ENCODE measurements around the gene FSHR.

The FSHR gene

DNA sequence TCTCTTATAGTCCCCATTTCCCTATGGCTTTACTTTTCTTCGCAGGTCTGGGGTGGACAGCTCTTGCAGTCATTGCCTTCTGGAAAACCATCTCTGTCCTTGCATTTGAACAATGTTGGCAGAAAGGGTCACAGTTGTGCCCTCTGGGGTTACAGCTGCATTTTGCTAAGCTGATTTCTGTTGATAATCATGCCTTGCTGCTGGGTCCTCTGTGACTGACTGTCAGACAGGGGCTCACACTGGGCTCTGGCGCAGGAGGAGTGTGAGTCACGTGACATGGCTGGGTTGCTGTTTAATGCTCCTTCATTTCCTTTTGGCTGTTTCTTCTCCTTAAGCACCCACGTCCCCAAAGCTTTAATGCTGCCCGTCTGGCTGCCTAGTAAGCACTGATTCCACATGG, 202.2 kb downstream of the FSHR start:
- DNase-seq, result no peak

DNA sequence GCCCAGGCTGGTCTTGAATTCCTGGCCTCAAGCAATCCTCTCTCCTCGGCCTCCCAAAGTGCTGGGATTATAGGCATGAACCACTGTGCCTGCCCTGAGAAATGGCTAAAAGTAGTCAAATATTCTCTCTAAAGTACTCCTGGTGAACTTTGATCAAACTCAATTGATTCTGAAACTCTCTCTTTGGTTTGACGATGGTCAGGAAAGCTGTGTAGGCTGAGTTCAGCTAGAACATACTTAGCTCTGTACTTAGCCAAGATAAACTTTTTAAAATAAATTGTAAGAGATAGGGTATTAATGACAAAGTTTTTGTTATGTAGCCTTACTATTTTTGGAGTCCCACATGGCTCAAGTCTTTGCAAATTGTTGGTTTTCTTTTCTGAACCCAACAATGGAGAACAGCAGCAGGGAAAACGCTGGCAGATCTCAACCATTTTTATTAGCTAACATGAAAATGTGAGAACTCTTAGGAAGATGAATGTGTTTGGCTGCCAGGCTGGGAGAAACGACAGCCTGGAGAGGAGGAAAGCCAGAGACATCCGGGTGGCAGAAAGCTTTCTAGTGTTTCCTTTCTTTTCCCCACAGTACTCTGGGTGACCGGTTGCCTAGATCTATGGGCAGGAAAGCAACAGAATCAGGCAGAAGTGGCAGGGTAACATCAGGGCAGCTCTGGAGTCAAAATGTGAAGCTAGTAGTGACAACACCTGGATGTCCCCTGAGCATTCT, 205.8 kb downstream of the FSHR start:
- no peak for DNase-seq

DNA sequence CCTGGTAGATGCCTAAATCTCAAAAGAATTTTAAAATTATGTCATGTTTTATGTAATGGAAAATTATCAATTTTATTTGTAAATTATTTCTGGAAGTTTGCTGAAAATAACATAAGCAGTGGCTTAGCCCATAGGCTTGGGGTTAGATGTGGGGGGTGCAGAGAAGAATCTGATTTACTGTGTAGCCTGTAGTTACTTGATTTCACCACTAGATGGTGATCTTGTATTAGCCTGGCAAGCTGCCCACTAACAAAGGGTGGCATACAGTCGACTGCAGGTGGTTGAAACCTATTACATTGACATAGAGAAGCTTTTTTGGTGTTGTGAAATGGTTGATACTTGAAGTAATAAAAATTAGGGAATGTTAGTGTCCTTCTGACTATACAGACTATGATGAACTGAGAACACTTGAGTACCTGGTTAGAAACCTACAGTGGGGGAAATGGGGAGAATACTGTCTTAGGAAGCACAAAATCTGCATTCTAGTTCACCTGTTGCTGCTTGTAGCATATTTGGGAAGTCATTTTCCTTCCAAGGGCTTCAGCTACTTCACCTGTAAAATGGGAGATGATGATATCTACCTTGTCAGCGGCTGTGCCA, 207.8 kb downstream of the FSHR start:
- peak; percentile 30 to 73 (median 52) for DNase-seq

DNA sequence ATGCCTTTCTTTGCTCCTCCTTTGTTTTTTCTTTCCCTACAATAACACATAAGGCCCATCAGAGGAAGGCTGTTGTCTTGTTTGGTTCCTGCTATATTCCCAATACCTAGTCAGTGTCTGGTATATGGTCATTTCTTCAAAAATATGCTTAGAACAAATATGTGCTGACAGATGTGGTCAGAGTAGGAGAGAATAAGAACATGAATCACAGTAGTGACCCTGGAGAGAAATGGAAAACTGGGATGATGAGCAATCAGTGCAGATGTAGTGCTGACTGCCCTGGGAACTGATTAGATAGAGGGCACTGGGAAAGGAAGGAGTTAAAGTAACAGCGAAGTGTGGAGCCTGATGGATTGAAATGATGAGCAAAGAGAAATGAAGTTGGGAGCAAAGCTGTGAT, 209.4 kb downstream of the FSHR start:
- no peak for DNase-seq

DNA sequence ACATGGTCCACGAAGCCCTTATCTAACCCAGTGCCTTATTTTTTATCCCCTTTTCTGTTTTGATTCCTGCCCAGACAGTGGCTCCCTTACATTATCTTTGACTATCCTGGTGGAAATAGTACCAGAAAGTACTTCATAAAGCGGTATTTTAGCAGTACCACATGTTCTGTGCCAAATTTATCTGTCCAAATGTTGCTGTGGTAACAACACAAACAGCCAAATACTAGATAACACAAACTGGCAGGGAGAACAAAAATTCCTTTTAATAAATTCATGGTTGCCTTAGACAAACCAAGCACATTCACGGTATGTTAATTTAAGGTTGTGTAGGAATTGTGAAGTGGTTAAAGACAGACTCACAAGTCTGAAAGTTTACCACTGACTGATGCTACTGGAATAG, 210.9 kb downstream of the FSHR start:
- no peak for DNase-seq

DNA sequence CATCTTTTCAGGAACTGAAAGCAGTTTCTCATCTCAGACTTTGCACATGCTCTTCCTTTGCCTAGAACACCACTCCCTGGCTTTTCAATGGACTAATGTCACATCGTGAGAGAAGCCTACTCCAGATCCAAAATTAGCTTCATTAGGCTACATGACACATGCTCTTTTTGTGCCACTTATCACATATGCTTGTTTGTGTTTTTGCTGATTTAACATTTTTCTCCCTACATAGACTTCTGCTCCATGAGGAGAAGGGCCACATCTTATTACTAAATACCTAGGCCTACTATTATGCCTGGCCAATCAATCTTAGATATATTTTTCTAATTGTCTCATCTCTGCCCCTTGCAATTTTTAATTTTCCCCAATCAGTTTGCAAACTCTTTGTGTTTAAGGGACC, 212.4 kb downstream of the FSHR start:
- no peak for DNase-seq

DNA sequence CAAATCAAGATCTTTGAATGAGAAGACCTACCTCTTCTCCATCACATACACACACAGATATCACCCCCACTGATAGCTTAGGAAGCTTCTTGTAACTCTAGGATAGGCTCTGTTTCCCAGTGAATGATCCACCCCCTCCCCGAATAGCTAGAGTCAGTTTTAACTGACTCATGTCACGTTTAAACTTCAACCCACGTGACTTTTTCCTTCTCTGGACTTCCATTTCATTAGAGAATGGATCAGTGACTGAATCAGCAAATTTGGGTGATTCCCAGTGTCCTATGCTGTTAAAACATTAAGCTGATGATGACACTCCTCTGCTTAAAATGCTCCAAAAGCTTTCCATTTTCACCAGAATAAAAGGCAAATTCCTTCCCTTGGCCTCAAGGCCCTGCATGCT, 212.9 kb downstream of the FSHR start:
- DNase-seq, result no peak

DNA sequence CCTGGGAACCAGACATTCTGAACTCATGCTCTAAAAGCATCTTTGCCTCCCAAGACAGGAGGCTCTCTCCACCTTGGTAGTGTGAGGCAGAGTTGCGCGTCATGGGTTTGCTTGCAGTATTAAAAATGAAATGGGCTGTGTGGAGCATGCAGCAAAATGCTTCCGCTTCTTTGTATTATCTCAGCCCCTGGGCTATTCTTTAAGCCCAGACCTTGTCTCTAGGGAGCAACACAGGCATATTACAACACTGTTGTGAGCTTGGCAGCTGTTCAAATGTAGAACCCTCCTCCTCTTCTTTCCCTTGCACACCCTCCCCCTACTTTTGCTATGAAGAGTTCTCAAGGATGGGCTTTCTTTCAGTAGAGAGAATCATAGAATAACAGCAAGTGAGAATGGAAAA, 213.7 kb downstream of the FSHR start:
- no peak for DNase-seq

DNA sequence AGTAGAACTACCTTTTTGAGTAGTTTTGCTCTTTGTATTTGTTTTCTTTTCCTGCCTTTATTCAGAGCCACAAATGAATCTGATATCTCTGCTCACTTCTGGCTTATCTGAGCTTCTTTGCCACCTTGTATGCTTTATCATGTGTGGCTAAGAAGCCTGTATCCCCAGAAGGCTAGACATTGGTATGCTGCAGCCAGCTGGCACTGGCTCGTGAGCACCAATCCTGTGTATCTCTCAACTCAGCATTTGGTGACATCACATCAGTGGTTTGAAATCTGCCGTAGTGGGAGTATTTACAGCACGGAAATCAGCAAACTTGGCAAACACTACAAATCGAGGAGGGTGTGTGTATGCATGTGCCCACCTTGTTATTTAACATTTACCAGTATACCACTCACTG, 215.1 kb downstream of the FSHR start:
- DNase-seq, result no peak

DNA sequence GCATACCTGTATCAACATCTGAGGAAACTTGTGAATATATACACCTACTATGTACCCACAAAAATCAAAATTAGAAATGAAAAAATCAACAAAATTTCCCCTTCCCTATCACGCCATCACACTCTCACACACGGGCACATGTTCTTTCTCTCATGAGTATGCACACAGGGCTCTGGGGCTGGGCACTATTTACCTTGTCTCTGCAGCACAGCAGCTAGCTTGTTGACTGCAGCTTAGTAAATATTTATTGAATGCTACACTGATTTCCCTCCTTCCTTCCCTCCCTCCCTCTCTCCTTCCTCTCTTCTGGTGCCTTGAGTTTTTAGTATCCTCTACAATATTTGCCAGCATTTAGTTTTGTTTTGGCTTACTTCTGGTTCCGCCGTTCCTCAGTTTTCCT, 216.1 kb downstream of the FSHR start:
- DNase-seq, result no peak

DNA sequence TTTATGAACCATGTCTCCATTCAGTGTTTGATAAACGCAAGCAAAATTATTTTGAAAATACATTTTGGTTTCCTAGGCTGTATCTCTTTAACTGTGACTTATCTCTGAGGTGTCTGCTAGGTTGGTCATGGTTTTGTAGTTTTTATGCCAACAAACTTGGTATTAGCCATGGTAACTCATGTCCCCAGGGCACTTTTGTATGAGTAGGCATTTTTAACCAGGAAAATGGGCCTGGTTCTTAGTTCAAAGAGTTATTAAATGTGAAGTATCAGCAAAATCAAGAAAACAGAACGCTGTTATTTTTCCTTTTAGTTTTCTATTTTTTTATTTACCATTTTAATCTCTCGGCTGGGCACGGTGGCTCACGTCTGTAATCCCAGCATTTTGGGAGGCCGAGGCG, 219.5 kb downstream of the FSHR start:
- no peak for DNase-seq

DNA sequence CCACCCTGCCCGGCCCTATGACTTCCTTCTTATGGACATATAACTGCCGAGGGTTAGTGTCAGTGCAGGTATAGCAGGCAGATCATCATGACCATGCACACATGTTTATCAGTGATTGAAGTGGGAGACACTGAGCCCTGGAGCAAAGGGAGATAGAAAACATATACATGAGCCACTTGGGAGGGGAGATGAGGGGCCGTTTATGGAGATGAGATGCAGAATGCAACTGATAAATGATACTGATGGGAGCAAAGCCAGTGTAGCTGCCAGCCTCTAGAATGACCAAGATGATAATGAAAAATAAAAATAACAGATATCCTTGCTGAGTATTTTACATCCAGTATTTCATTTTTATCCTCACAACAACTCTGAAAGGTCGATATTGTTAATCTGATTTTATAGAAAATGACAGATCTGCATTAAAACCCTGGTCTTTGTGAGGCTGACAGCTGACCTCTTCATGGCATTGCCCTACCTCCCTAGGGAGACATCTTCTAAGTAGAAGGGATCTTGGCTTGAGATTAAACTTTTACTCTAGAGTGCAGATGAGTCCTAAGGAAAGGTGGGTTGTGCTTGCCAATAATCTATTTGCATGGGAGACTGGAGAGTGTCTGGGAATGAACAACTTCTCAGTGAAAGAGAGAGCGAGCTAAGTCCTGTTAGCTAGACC, 220.4 kb downstream of the FSHR start:
- DNase-seq, result no peak

DNA sequence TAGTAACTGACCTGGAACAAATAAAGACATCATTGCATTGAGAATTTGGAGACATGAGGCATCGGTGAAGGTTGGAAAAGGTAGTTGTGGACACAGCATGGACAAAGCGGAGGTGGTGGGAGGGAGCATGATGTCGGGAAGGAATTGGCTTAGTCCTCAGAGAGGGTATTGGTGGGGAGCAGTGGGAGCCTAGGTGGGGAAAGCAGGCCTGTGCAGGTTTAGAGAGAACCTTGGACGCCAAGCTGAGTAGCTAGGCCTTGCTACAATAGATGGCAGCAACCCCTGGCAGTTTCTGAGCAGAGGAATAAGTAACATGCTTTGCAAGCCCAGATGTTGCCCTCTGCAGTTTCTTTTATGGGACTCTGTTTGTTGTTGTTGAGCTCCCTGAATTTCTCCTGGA, 221.6 kb downstream of the FSHR start:
- DNase-seq, result no peak

DNA sequence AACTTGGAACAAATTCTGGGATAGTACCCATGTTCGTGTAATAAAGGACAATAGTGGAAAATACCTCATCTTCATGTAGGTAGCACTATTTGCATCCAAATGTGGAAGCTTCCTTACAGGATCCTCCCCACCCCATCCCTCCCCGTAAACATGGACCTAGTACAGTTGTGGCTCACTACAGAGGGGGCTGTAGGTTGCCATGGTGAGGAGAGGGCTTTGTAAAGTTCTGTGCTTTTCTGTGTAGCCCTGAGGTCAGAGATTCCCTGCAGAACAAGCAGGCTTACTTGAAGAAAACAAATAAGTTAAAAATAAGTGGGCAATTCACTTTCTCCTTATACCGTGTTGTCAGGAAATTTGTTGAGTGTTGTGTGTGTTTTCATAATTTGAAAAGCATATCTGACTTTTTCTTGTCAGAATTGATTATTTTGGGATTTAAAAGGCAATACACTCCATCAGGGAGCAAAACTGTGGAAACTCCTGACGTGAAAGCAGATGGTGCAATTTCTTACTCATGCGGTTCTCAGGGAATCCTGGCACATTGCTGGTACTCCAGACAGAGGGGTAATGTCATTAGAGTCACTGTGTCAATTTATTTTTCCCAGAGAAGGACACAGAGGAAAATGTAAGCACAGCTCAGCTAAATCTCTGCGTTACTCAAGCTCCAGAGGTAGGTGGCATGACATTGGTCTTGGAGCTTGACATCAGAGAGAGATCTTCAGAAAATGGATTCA, 224.6 kb downstream of the FSHR start:
- DNase-seq, result no peak

DNA sequence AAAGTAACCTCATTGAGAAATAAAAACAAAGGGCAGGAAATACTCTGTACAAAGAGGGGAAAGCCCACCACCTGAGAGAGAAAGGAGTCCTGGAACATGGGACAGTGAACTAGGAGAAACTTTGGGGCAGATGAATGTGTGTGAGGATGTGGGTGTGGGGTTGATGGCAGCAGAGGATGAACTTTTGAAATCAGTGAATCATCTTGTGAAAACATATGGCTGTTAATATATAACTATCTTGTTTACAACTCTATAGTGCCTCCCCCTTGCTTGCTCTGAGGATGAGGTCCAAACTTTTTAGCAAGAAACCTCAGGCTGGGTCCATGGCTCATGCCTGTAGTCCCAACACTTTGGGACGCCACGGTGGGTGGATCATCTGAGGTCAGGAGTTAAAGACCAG, 227.0 kb downstream of the FSHR start:
- DNase-seq, result no peak

DNA sequence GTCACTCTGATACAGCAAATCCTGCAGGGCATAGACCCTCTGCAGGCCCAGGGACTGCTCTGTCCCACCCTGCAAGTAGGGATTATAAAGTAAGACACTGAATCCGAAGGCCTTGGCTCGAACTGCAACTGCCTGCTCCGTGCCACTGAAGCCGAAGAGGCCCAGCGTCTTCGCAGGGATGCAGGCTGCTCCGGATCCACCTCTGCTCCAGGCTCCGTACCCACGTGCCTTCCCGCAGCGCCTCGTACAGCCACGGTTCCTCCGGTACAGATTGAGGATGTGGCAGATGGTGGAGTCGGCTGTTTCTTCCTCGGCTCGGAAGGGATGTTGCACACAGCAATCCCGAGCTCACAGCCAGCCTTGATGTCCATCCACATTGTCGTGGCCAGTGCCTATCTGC, 238.4 kb downstream of the FSHR start:
- DNase-seq, result no peak

DNA sequence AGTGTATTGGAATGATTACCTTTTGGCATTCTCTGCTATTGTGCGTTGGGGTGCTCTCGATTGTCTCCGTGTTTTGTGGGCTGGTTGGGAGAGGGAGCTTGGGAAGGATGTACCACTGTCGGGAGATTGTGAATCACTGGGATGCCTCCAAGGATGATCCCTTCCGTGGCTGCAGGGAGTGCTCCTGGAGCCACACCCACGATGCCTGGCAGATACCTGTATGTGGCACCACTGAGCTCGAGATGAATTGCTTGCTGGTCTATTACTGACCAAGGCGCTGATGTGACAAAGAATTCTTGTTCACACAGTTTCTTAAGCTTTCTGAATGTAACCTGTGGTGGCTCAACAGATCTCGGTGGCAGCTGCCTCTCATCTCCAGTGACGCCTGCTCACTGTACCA, 239.1 kb downstream of the FSHR start:
- no peak for DNase-seq

DNA sequence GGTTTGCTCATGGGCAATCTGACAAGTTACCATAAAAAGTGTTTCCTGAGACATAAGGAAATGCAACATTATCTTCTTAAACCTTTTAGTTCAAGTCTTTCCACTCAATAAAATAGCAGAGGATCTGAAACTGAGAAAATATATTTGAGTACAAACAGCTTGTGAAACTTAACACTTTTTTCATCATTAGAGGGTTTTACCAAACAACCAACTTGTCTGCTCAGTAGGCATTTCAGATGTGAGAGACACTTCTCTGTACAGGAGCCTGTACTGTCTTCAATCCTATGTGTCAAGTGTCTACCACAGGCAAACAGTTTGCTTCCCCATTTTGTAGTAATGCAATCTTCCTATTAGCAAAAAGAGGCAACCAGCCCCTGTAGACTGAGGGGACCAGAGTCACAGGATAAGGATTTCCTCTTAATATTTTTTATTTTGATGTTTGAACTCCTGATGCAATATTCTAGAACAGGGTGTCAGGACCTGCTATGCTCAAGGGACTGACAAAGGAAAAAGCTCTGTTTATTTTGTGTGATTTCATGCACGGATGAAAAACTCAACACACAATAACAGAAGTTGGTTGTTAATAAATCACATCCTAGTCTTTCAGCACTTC, 239.7 kb downstream of the FSHR start:
- no peak for DNase-seq

All from suppressor macrophage (primary cell).